Measurements from ENCODE around the gene COPB1.
"Not testable (repeated sequence)": the region's sequence is repeated elsewhere in the genome, so short reads cannot be mapped to it uniquely, and the experiment has no call there.

COPB1 gene

GRCh38 chr11:14499560-14500180 lies at the start of gene COPB1:
Gene COPB1, minus strand, starts transcription at chr11:14499811. Its CDS starts 883 bp downstream, at chr11:14498928.
- DNase-seq = peak; percentile 84

- no peak for DNase-seq
These were observed 47.8 kb upstream of the COPB1 start for GRCh38 chr11:14547440-14547839.

GRCh38 chr11:14546672-14547071 lies 47.1 kb upstream of the COPB1 start:
- no peak for DNase-seq

GRCh38 chr11:14544611-14545010 lies 45.0 kb upstream of the COPB1 start:
- DNase-seq = no peak

GRCh38 chr11:14543260-14543659 lies 43.6 kb upstream of the COPB1 start:
- no peak for DNase-seq

- peak; percentile 68 for DNase-seq
These were observed 42.7 kb upstream of the COPB1 start for GRCh38 chr11:14542324-14542723.

- DNase-seq = no peak
These were observed 41.8 kb upstream of the COPB1 start for GRCh38 chr11:14541192-14541947.

GRCh38 chr11:14539982-14540421 lies 40.4 kb upstream of the COPB1 start:
- DNase-seq = no peak

- no peak for DNase-seq
These were observed 39.4 kb upstream of the COPB1 start for GRCh38 chr11:14538926-14539554.

GRCh38 chr11:14538271-14538925 lies 38.8 kb upstream of the COPB1 start:
- no peak for DNase-seq

GRCh38 chr11:14537134-14537599 lies 37.6 kb upstream of the COPB1 start:
- DNase-seq = peak; percentile 24

- not testable (repeated sequence) for DNase-seq
These were observed 35.6 kb upstream of the COPB1 start for GRCh38 chr11:14535166-14535565.

GRCh38 chr11:14529951-14530350 lies 30.3 kb upstream of the COPB1 start:
- DNase-seq = no peak

- no peak for DNase-seq
These were observed 29.7 kb upstream of the COPB1 start for GRCh38 chr11:14529321-14529720.

GRCh38 chr11:14522801-14523200 lies 23.2 kb upstream of the COPB1 start:
- DNase-seq = no peak

GRCh38 chr11:14522245-14522644 lies 22.6 kb upstream of the COPB1 start:
- no peak for DNase-seq

- no peak for DNase-seq
These were observed 21.1 kb upstream of the COPB1 start for GRCh38 chr11:14520747-14521151.

- peak; percentile 93 for DNase-seq
These were observed 20.5 kb upstream of the COPB1 start, which contains the start of gene PSMA1 for GRCh38 chr11:14519917-14520746. Gene PSMA1, minus strand, starts transcription at chr11:14520386. Its CDS starts 87 bp downstream, at chr11:14520299.

- DNase-seq = no peak
These were observed 19.9 kb upstream of the COPB1 start for GRCh38 chr11:14519597-14519916.

GRCh38 chr11:14518820-14519219 lies 19.2 kb upstream of the COPB1 start:
- no peak for DNase-seq

GRCh38 chr11:14513800-14514199 lies 14.2 kb upstream of the COPB1 start:
- no peak for DNase-seq

GRCh38 chr11:14506532-14506931 lies 6.9 kb upstream of the COPB1 start:
- no peak for DNase-seq
